ENCODE data around the gene IRGQ. TPM values are rescaled to one million over a fixed set of nuclear protein-coding genes. Genes with fewer than 3 reads are reported as not detected.

IRGQ gene
- total and polyA plus RNA-seq, 2 experiments from 2014 or later = 8.4 to 49.6 TPM

DNA sequence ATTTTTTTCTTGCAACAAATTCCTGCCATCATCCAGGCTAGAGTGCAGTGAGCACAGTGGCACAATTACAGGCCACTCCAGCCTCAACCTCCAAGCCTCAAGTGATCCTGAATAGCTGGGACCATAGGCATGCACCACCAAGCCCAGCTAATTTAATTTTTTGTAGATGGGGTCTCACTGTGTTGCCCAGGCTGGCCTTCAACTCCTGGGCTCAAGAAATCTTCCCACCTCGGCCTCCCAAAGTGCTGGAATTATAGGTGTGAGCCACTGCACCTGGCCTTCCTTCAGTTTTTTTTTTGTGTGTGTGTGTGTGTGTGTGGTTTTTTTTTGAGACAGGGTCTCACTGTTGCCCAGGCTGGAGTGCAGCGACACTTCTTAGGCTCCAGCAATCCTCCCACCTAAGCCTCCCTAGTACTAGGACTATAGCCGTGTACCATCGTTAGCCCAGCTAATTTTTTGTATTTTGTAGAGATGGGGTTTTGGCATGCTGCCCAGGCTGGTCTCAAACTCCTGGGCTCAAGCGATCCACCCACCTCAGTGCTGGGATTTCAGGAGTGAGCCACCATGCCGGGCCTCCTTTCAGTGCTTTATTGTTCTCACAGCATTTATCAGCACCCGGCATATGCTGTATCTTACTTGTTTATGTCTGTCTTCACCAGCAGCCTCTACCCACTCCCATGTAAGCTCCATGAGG is 10.1 kb upstream of the IRGQ start:
- Histone ChIP-seq H3K4me2 (no peak overlapping the region), H3K4me1 (ENCODE audit: insufficient read depth) (no peaks in the 10 kb centered on the region), H3F3A (replicated peaks; ENCODE audit: low read depth) (no peaks in the 10 kb centered on the region), H2AFZ (no peak overlapping the region), H4K20me1 (replicated peaks; ENCODE audit: insufficient read depth) (no peaks in the 10 kb centered on the region; the same call in 1 of the 2 replicates), H3K4me3 (no peak overlapping the region), H3K27ac (ENCODE audit: low read depth) (no peak overlapping the region), H3K36me3 (ENCODE audit: insufficient read depth) (no peaks in the 10 kb centered on the region), H3K9me2 (ENCODE audit: insufficient read depth) (no peaks in the 10 kb centered on the region), H3K79me2 (replicated peaks; ENCODE audit: insufficient read depth) (no peaks in the 10 kb centered on the region), H3K27me3 (ENCODE audit: insufficient read depth) (no peaks in the 10 kb centered on the region)
- DNase-seq (ENCODE audit: low spot score) (no peak), ATAC-seq (no peak)
- TF ChIP-seq EZH2 (IDR thresholded peaks at IDR 0.05; ENCODE audit: low read depth, unreplicated experiment) (no peak), POLR2AphosphoS5 (IDR thresholded peaks at IDR 0.05; ENCODE audit: low read depth) (no peak), STAT1 (IDR thresholded peaks at IDR 0.05; ENCODE audit: unreplicated experiment) (no peak), NANOG (IDR thresholded peaks at IDR 0.05; ENCODE audit: borderline replicate concordance) (no peak), ZNF331 (CRISPR knock-in tag; IDR thresholded peaks at IDR 0.05; ENCODE audit: low read depth) (no peak), CREB1 (CRISPR knock-in tag; IDR thresholded peaks at IDR 0.05; ENCODE audit: low read depth) (no peak), EZH2phosphoT487 (IDR thresholded peaks at IDR 0.05; ENCODE audit: unreplicated experiment) (no peak), JUNB (IDR thresholded peaks at IDR 0.05; ENCODE audit: unreplicated experiment) (no peak), ZNF114 (CRISPR knock-in tag; IDR thresholded peaks at IDR 0.05) (no peak)
- TF ChIP-seq, protein P1, sequence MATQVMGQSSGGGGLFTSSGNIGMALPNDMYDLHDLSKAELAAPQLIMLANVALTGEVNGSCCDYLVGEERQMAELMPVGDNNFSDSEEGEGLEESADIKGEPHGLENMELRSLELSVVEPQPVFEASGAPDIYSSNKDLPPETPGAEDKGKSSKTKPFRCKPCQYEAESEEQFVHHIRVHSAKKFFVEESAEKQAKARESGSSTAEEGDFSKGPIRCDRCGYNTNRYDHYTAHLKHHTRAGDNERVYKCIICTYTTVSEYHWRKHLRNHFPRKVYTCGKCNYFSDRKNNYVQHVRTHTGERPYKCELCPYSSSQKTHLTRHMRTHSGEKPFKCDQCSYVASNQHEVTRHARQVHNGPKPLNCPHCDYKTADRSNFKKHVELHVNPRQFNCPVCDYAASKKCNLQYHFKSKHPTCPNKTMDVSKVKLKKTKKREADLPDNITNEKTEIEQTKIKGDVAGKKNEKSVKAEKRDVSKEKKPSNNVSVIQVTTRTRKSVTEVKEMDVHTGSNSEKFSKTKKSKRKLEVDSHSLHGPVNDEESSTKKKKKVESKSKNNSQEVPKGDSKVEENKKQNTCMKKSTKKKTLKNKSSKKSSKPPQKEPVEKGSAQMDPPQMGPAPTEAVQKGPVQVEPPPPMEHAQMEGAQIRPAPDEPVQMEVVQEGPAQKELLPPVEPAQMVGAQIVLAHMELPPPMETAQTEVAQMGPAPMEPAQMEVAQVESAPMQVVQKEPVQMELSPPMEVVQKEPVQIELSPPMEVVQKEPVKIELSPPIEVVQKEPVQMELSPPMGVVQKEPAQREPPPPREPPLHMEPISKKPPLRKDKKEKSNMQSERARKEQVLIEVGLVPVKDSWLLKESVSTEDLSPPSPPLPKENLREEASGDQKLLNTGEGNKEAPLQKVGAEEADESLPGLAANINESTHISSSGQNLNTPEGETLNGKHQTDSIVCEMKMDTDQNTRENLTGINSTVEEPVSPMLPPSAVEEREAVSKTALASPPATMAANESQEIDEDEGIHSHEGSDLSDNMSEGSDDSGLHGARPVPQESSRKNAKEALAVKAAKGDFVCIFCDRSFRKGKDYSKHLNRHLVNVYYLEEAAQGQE (IDR thresholded peaks at IDR 0.05; ENCODE audit: unreplicated experiment) = no peak
- TF ChIP-seq, protein P2, sequence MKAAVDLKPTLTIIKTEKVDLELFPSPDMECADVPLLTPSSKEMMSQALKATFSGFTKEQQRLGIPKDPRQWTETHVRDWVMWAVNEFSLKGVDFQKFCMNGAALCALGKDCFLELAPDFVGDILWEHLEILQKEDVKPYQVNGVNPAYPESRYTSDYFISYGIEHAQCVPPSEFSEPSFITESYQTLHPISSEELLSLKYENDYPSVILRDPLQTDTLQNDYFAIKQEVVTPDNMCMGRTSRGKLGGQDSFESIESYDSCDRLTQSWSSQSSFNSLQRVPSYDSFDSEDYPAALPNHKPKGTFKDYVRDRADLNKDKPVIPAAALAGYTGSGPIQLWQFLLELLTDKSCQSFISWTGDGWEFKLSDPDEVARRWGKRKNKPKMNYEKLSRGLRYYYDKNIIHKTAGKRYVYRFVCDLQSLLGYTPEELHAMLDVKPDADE (IDR thresholded peaks at IDR 0.05) = no peak
- TF ChIP-seq, protein P3, sequence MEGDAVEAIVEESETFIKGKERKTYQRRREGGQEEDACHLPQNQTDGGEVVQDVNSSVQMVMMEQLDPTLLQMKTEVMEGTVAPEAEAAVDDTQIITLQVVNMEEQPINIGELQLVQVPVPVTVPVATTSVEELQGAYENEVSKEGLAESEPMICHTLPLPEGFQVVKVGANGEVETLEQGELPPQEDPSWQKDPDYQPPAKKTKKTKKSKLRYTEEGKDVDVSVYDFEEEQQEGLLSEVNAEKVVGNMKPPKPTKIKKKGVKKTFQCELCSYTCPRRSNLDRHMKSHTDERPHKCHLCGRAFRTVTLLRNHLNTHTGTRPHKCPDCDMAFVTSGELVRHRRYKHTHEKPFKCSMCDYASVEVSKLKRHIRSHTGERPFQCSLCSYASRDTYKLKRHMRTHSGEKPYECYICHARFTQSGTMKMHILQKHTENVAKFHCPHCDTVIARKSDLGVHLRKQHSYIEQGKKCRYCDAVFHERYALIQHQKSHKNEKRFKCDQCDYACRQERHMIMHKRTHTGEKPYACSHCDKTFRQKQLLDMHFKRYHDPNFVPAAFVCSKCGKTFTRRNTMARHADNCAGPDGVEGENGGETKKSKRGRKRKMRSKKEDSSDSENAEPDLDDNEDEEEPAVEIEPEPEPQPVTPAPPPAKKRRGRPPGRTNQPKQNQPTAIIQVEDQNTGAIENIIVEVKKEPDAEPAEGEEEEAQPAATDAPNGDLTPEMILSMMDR (conservative IDR thresholded peaks at IDR 0.05; ENCODE audit: low read depth in 2 of 2) = no peak
- TF ChIP-seq, protein P4, sequence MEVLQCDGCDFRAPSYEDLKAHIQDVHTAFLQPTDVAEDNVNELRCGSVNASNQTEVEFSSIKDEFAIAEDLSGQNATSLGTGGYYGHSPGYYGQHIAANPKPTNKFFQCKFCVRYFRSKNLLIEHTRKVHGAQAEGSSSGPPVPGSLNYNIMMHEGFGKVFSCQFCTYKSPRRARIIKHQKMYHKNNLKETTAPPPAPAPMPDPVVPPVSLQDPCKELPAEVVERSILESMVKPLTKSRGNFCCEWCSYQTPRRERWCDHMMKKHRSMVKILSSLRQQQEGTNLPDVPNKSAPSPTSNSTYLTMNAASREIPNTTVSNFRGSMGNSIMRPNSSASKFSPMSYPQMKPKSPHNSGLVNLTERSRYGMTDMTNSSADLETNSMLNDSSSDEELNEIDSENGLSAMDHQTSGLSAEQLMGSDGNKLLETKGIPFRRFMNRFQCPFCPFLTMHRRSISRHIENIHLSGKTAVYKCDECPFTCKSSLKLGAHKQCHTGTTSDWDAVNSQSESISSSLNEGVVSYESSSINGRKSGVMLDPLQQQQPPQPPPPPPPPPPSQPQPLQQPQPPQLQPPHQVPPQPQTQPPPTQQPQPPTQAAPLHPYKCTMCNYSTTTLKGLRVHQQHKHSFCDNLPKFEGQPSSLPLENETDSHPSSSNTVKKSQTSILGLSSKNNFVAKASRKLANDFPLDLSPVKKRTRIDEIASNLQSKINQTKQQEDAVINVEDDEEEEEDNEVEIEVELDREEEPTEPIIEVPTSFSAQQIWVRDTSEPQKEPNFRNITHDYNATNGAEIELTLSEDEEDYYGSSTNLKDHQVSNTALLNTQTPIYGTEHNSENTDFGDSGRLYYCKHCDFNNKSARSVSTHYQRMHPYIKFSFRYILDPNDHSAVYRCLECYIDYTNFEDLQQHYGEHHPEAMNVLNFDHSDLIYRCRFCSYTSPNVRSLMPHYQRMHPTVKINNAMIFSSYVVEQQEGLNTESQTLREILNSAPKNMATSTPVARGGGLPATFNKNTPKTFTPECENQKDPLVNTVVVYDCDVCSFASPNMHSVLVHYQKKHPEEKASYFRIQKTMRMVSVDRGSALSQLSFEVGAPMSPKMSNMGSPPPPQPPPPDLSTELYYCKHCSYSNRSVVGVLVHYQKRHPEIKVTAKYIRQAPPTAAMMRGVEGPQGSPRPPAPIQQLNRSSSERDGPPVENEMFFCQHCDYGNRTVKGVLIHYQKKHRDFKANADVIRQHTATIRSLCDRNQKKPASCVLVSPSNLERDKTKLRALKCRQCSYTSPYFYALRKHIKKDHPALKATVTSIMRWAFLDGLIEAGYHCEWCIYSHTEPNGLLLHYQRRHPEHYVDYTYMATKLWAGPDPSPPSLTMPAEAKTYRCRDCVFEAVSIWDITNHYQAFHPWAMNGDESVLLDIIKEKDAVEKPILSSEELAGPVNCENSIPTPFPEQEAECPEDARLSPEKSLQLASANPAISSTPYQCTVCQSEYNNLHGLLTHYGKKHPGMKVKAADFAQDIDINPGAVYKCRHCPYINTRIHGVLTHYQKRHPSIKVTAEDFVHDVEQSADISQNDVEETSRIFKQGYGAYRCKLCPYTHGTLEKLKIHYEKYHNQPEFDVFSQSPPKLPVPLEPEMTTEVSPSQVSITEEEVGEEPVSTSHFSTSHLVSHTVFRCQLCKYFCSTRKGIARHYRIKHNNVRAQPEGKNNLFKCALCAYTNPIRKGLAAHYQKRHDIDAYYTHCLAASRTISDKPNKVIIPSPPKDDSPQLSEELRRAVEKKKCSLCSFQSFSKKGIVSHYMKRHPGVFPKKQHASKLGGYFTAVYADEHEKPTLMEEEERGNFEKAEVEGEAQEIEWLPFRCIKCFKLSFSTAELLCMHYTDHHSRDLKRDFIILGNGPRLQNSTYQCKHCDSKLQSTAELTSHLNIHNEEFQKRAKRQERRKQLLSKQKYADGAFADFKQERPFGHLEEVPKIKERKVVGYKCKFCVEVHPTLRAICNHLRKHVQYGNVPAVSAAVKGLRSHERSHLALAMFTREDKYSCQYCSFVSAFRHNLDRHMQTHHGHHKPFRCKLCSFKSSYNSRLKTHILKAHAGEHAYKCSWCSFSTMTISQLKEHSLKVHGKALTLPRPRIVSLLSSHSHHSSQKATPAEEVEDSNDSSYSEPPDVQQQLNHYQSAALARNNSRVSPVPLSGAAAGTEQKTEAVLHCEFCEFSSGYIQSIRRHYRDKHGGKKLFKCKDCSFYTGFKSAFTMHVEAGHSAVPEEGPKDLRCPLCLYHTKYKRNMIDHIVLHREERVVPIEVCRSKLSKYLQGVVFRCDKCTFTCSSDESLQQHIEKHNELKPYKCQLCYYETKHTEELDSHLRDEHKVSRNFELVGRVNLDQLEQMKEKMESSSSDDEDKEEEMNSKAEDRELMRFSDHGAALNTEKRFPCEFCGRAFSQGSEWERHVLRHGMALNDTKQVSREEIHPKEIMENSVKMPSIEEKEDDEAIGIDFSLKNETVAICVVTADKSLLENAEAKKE (CRISPR knock-in tag; IDR thresholded peaks at IDR 0.05) = no peak
- H3K36me3 Mint-ChIP-seq (ENCODE audit: low read depth) = peaks cover 7% of the 10 kb centered on the region; the same call in 2 of the 3 replicates
- H3K4me3 Mint-ChIP-seq = no peak overlapping the region
- H3K9me3 Mint-ChIP-seq = no peaks in the 10 kb centered on the region; the same call in 2 of the 3 replicates
- peaks cover 6% of the 10 kb centered on the region for H3K27me3 Mint-ChIP-seq (ENCODE audit: insufficient read depth, low read depth, poor library complexity)
- H3K27ac Mint-ChIP-seq = no peak overlapping the region
- peaks cover 9% of the 10 kb centered on the region for H3K4me1 Mint-ChIP-seq
